DMS53 treated with DMSO at 0.1 percent for 48 hours (cell line): ENCODE results near the gene CNTN5.
"Not testable (repeated sequence)": the region's sequence is repeated elsewhere in the genome, so short reads cannot be mapped to it uniquely, and the experiment has no call there.

Experiments
- DNase-seq: peaks from one replicate; lab custom pipeline; 2025; ENCODE audit not compliant: unreplicated experiment; lab: John Stamatoyannopoulos, UW

Gene CNTN5

GRCh38 chr11:99268886-99269285 lies 248.1 kb downstream of the CNTN5 start:
- no peak for DNase-seq

- DNase-seq = no peak
Measured at GRCh38 chr11:99271527-99271926, 250.8 kb downstream of the CNTN5 start.

DNA sequence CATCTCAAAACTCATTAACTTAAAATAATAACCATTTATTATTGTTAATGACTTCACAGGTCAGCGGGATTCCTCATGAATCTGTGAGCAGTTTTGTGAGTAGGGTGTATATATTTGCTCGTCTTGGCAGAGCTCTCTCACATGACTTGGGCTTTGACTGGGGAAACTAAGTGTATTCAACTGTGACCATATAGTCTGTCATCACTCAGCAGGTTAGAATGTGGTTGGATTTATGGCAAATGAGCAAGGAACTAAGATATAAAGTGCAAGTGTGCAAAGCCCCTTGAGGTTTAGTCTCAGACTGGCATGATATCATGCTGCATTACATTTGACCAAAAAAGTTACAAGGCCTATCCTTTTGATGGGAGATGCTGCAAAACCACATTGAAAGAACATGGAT lies 254.8 kb downstream of the CNTN5 start:
- no peak for DNase-seq

DNA sequence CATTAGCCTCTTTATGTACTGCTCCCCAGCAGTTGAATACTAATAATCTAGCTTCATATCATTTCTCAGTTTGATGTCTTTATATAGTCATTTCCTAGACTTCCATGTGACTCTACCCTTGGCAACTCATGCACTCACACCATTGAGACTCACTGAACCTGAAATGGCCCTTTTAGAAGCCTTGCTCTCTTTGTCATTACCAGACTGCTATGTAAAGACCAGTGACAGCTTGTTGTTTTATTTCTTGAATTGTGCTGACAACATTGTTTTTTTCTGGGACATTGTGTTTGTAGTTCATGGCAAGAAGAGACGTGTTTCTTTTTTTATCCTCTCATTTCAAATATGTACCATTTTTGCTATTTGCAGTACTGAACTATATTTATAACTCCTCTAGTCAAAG lies 256.5 kb downstream of the CNTN5 start:
- DNase-seq = peak; percentile 95

DNA sequence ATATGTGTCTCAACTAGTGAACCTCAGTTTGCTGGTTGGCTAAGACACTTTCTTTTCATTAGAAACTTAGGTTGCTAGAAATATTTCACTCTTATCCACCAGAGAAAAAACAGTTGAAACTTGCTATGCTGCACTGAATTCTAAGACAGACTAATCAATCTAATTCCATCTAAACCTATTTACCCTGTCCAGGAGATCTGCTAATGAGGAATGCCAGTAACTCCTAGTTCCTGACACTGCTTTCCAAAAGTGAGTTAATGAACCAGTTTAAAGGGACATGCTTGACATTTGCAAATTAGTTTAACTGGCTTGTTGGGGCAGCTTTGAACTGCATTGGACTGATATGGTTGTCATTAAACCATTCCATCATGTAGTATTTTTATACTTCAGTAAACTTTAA lies 258.5 kb downstream of the CNTN5 start:
- no peak for DNase-seq

DNA sequence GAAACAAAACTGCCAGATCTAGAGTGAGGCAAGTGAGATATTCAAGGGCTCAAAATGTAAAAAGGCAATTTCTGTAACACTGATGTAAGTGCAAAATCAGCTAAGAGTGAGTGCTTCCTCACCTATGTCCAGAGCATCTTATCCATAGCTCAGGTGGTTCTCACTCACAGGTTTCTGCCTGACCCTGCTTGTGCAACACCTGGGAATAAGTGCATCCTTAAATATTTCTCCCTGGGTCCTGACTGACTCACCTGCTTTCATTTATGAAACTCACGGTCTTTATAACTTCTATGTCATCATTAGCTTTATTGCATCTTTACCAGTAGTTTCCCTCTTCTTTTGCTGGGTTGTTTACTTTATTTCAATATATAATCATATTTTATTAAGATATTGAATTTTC lies 260.6 kb downstream of the CNTN5 start:
- no peak for DNase-seq

GRCh38 chr11:99297925-99298324 lies 277.2 kb downstream of the CNTN5 start:
- DNase-seq = not testable (repeated sequence)

- no peak for DNase-seq
Measured at GRCh38 chr11:99307510-99308088, 286.9 kb downstream of the CNTN5 start.

DNA sequence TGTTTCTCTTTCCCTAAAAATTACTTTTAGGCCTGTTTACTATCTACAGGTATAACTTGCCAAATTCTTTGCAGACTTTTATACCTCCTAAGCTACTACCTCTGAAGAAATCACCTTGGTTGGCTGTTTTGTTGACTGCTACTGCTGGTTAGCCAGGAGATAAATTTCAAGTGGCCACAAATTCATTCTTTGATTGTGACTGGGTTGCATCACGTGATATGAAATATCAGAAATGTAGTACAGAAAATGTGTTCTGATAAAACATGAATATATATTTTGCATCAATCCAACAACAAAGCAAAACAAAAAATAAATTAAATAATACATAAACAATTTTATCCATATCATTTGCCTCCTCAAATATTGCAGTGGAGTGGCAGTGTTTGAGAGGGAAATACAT lies 291.1 kb downstream of the CNTN5 start:
- no peak for DNase-seq

DNA sequence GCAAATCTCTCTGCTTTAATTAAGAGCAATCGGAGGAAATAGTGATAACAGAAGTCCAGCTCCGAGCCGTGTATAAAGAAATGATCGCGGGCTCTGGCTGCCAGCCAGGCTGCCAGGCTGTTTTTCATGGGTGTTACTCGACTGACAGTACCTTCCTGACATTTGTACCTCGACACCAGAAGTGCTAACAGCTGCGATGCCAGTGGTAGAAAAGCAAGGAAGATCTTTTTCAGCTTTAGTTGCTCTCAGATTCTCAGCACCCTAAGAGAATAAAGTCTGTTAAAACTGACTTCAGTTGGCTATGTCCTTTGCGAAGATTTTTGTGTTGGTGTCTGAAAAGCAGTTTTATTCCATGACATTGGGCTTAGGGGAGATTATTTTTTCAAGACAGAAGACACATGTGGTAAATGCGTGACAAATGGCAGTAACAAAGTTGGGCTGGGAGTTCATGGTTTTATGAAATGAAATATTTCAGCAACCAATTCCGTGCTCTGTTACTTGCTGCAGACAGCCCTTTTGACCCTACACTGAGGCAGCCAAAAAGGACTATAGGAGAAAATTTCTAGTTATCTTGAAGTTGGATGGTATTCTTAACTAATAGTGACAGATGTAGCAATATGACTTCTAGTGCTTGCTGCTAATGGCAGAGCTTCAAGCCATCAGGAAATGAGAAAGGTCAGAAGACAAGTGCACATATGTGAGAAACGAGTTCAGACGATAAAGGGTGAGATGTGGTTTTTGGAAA lies 296.2 kb downstream of the CNTN5 start:
- no peak for DNase-seq

DNA sequence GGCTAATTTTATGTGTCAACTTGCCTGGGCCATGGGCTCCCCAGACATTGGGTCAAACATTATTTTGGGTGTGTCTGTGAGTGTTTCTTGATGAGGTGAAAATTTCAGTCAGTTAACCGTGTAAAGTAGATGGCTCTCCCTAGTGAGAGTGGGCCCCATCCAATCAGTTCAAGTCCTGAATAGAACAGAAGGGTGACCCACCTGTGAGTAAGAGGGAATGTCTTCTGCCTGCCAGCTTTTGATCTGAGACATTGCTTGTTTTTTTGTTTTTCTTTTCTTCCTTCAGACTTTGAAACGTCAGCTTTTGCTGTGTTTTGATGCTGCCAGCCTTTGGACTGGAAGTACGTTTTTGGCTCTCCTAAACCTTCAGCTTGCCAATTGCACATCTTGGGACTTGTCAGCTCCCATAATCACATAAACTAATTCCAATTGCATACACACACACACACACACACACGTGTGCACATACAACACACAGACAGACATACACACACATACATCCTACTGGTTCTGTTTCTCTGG lies 300.1 kb downstream of the CNTN5 start:
- no peak for DNase-seq

GRCh38 chr11:99325847-99326246 lies 305.1 kb downstream of the CNTN5 start:
- no peak for DNase-seq

DNA sequence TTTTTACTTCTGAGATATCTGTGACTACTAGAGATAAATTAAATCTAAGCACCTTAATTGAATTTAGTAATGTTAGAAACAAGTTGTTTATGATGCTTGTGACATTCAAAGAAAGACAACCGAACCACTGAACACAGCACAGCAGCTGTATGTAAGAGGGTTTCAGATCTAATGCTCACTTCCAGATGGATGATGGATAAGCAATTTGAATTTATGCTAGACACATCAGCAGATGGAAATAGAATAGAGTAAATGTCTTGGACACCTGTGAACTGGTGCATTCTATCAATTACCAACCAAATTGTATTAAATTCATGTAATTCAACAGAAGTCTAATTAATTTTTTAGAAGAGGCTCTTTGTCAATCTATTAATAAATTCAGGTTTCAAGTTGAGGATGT lies 306.3 kb downstream of the CNTN5 start:
- no peak for DNase-seq

GRCh38 chr11:99327527-99327926 lies 306.8 kb downstream of the CNTN5 start:
- no peak for DNase-seq

DNA sequence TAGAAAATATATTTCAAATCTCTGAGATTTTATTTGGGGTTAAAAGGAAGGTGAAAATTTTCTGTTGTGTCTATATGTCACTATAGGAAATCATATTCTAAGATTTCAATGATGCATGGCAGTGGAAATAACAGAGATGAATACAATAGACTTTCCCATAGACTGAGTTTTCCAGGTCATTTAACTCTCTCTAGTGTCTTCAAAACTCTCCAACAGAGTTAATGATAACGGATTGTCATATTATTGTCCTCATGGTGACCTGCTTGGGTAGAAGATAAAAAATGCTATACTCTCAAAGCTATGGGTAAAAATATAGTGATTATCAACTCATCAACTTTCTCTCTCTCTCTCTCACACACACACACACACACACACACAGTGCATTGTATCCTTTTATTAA lies 312.9 kb downstream of the CNTN5 start:
- no peak for DNase-seq

- no peak for DNase-seq
Measured at GRCh38 chr11:99343117-99343516, 322.4 kb downstream of the CNTN5 start.

GRCh38 chr11:99349151-99349673 lies 328.5 kb downstream of the CNTN5 start:
- no peak for DNase-seq

- DNase-seq = no peak
Measured at GRCh38 chr11:99351624-99352023, 330.9 kb downstream of the CNTN5 start.

DNA sequence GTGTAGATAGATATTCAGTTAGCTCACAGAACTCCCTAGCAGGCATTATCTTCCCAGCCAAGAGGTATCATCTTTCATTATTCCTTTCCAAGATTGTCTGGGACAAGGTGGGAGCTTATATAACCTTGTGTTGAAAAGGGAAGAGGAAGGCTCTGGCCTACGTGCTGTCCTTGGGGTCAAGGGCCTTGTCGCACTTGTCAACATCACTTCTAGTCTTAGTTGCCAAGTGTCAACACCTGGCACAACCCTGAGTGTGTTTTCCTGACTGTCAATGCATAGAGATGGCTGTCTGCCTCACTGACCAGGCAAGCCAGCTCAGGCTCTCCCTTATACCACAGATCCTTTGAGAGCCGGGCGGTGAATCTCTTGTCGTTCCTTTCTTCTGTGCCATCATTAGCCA lies 331.9 kb downstream of the CNTN5 start:
- no peak for DNase-seq

DNA sequence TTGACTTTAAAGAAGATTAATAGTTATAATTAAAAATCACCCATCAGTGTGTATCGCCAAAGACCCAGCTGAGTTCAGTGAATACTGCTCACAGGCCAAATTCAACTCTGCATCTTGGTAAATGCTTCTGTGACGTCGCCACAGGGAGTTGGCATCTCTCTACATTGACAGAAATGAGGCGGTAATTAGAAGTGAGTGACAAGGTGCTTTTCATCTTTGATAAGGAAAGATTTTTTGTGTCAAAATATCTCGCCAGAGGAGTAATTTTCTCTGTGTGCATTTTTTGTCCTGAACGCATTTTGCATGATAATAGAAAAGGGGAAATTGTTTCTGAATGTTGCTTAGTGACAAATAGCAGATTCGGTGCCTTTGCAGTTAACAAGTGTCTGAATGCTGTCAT lies 345.8 kb downstream of the CNTN5 start:
- no peak for DNase-seq

GRCh38 chr11:99368583-99368982 lies 347.8 kb downstream of the CNTN5 start:
- peak; percentile 32 for DNase-seq

DNA sequence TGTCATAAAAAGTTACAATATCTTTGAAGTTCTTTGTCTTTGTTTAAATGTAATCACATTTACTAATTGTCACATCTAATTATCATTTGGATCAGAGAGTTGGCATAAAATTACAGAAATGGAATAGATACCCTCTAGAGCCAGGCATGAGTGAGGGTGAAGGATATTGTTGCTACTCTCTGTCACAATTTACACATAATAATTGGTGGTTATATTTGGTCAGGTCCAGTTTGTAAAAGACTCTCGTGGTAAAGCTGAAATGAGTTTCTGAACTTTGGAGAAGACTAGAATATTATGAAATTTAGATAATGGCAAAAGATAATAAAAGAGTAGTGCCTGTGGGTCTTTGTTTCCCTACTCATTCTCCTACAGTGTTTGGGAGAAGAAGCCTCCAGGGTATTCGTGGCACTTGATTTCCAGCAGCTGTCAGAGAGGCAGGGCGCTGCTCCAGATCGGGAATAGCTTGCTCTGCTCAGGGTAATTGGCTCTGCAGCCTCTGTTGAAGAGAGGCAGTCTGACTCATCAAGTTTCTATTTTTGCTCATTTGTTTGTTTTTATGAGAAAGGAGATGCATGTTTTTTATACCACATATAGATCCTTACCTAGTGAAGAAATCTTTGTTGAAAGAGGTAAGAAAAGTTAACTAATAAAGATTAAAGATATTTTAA lies 349.9 kb downstream of the CNTN5 start:
- peak; percentile 96 for DNase-seq
